IPS DF 19.7 (cell line): ENCODE results near the gene RNF166.
A peak's percentile ranks its signal among the peaks of the same experiment; 100 is the strongest.

Experiments used
- DNase-seq: peaks from one replicate; pipeline ENCODE4 v3.0.0-alpha.2; 2013; ENCODE audit warnings: low read depth, low spot score

RNF166 gene

GRCh38 chr16:88692861-88693260 lies 13.3 kb downstream of the RNF166 start:
- DNase-seq = no peak

- DNase-seq = no peak
Measured at GRCh38 chr16:88691924-88692560, 14.2 kb downstream of the RNF166 start.

- DNase-seq = no peak
Measured at GRCh38 chr16:88691129-88691813, 14.9 kb downstream of the RNF166 start.

- DNase-seq = no peak
Measured at GRCh38 chr16:88690341-88691128, 15.7 kb downstream of the RNF166 start.

- DNase-seq = no peak
Measured at GRCh38 chr16:88688013-88688778, 18.0 kb downstream of the RNF166 start.

GRCh38 chr16:88687676-88688012 lies 18.6 kb downstream of the RNF166 start:
- no peak for DNase-seq

GRCh38 chr16:88687254-88687576 lies 19.0 kb downstream of the RNF166 start:
- DNase-seq = no peak

- DNase-seq = no peak
Measured at GRCh38 chr16:88686439-88687253, 19.6 kb downstream of the RNF166 start, which contains the start of gene SNAI3. Gene SNAI3, minus strand, starts transcription at chr16:88686507. Its CDS starts 101 bp downstream, at chr16:88686406.

GRCh38 chr16:88686062-88686438 lies 20.2 kb downstream of the RNF166 start:
- no peak for DNase-seq

GRCh38 chr16:88685156-88686061 lies 20.8 kb downstream of the RNF166 start:
- DNase-seq = no peak

- no peak for DNase-seq
Measured at GRCh38 chr16:88684569-88685155, 21.5 kb downstream of the RNF166 start.

GRCh38 chr16:88681709-88682451 lies 24.3 kb downstream of the RNF166 start:
- DNase-seq = no peak

- peak; percentile 40 for DNase-seq
Measured at GRCh38 chr16:88681084-88681680, 25.0 kb downstream of the RNF166 start.

GRCh38 chr16:88680554-88681083 lies 25.6 kb downstream of the RNF166 start:
- no peak for DNase-seq

GRCh38 chr16:88678224-88678979 lies 27.8 kb downstream of the RNF166 start:
- no peak for DNase-seq

- no peak for DNase-seq
Measured at GRCh38 chr16:88677721-88678120, 28.5 kb downstream of the RNF166 start.

GRCh38 chr16:88676502-88677242 lies 29.5 kb downstream of the RNF166 start:
- DNase-seq = no peak
